GM19239 (cell line): ENCODE results near the gene PGM1.
A peak's percentile ranks its signal among the peaks of the same experiment; 100 is the strongest.

ENCODE experiments used
- DNase-seq: peaks from one replicate; pipeline ENCODE4 v3.0.0; 2011; ENCODE audit warnings: low spot score; ENCODE audit not compliant: insufficient read length
- FAIRE-seq: peaks from 2 replicates; lab custom pipeline; 2011; peaks lifted over from hg19 to GRCh38; lab: Jason Lieb, UNC

PGM1 gene

DNA sequence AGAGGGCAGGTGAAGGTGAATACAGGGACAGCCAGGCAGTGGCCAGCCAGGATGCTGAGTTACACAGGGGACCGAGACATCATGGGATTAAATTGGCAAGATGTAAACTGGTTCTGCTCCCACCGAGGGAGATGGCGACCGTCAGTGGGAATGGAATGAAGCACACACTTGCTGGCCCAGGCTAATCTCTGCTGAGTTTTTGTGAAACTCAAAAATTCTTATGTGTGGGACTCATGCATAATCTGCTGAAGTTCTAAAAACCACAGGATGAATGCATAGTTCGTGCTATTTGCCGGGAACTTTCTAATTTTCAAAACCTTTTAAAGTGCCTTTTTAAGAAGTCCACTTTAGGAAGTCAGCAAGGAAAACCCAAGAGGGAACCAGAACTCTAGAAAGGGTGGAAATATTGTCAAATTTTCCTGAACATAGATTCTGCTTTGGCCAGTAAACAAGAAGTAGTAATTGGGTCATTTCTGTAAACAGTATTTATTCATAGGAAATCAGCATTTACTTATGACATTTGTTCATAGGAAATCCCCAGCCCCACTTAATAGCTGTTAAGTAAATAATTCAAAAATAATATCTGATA, 95.2 kb downstream of the PGM1 start:
- no peak for FAIRE-seq
- no peak for DNase-seq

DNA sequence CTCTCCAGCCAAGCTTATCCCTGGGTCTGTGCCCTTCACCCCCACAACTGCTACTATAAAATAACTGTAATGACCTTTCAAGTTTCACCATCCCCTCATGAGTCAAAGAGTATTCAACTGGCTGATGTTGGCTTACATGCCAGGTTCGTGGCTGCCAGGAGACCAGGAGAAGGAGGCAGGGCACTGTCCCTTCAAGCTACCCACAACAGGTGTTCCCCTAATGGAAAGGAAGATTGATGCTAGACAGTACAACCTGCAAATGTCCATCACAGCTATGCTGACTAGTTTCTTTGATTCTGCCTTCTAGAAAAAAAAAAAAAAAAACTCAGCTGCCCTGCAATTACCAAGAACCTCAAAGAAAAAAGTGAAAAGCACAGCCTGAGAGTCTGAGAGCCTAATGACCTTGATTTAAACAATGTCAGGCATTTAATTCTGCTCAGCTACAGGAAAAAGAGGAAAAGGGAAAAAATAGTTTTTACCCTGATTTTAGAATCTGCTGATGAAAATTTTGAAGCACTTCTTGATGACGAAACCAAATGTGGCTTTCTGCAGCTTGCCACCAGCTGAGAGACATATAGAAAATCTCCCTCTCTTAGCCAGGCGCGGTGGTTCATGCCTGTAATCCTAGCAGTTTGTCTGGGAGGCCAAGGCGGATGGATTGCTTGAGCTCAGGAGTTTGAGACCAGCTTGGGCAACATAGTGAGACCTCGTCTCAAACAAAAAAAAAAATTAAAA, 97.9 kb downstream of the PGM1 start:
- no peak for FAIRE-seq
- DNase-seq = no peak

DNA sequence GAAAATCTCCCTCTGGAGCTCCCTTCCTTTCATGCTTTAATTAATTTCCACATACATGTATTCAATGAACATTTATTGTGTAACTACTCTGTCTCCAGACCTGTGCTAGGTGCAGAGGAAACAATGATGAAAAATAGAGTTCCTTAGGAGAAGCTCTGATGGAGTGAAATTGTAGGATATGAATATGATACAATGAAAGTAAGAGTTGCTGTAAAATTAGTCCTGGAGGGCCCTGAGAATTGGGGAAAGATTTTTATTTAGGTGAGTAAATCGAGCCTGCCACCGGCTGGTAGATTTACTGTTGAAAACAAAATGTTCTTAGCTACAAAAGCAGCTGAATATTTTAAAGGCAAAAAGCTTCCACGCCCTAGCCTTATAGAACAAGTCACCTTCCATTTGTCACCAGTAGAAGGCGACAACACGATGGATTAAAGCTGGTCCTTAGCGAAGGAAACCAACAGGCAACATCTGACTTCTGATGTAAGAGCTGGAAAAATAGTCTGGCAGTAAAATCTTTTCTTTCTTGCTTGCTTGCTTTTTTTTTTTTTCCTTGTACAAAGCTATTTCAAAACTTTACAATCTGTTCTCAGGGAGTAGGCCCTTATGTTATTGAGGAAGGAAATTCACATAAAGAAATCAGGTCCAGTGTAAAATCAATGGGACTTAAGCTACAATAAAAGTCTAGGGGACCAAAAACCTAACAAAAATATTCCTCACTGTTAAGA, 98.7 kb downstream of the PGM1 start:
- DNase-seq (peak; percentile 39), FAIRE-seq (peak; percentile 73)

DNA sequence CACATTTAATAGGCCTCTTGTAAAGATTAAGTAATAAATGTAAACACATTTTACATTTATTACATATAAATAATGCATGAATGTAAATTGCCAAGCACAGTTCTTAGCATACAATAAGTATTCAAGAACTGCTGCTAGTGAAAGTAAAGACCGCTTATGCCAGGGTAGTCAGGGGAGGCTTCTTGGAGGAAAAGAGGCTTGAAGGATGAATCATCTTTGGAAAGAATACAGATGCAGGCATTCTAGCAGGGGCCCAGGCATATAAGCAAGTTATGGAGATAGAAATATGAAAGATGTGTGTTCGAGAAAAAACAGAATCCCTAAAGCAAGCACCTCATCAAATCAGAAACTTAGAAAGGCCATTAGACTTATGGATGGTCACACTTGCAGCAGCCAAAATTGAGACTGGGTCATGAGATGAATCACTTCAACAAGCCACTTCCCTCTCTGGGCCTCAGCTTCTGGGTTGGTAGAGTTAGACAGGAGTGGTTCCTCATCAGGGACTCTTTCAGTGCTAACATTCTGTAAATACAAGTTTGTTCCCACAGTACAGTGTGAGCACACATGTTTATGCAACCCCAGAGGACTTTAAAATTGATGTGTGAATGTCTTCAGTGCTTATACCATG, 100.8 kb downstream of the PGM1 start:
- no peak for DNase-seq
- no peak for FAIRE-seq

DNA sequence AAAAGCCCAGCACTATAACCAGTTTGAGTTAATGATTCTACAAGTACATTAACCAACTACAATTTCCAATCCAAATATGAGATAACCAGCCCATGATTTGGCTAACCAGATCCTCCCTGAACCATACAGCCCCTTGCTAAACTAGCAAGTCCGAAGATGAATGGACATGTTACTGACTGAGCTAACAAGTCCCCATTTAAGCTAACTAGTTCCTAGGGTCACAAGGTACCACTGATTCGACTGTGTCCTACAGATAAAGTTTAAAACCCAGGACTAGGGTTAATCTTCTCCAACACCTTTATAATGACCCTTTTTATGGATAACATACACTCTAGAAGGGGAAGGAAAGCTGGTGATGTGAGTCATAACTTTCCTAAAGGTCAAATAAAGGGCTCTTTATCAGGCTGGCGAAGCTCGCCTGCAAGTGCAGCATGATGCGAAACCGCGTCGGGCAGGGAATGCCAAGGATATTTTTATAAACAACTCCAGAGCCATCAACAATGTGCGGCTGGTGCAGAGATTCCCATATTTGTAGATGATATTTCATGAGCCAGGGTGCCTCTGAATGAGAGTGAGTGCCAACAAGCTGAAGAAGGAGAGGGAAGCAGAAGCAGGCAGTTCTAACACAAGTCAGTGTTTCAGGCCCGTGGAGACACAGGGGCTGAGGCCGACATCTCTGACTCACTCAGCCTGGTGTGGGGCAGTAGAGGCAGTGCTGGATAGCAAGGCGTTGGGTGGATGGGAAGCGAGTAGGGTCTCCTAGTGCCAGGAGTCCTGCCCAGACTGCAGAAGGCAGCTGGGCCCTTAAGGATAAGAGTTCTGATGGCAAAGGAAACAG, 105.0 kb downstream of the PGM1 start:
- no peak for FAIRE-seq
- DNase-seq = no peak

DNA sequence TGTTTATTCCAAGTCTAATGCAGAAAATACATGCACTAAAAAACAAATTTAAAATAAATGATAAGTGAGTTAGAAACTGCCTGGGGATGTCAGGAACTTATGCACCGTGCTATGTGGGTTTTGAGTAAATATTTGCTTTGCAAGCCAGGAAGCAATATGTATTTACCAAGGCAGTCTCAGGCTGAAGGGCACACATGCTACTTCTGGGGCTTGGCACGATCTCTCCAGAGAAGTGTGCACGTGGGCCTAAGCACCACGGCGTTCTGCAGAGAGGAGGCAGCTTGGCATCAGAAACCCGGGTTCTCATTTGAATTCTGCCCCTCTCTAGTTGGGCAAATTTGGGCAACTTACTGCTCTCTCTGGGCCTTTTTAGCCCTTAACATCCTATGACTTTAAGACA, 108.0 kb downstream of the PGM1 start:
- DNase-seq (no peak), FAIRE-seq (no peak)

DNA sequence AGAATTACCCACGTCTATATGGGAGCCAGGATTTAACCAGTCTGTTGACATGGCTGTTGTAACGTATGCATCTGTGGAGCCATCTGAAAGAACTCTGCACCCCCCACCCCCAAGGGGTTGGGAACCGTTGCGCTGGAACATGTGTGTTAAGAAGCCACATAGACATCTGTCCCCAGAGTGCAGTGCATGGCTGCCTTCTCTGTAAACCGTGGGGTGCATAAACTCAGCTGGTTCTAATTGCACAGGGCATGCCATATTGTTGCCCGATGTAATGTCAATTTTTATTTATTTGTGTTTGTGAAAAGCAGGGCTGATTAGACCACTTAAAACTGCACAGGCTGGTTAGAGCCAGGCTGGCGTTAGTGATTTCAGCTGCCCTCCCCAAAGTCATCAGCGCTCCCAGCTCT, 110.5 kb downstream of the PGM1 start:
- FAIRE-seq (no peak), DNase-seq (no peak)

DNA sequence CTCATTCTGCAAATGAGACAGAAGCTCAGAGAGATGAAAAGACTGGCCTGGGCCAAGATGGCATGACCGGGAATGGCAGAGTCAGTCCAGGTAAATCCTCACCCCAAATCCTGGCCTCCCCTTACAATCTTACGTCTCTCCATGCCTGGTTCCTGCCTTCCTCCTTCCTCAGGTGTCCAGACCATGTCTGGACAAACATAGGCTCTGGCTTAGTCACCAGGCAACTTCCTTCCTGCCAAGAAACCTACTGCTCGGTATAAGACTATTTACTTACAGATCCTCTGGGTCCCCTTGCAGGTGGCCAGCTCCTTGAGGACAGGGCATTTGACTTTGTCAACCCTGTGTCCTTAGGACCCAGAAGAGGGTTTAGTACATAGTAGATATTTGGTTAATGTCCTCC, 111.2 kb downstream of the PGM1 start:
- FAIRE-seq (no peak), DNase-seq (no peak)

DNA sequence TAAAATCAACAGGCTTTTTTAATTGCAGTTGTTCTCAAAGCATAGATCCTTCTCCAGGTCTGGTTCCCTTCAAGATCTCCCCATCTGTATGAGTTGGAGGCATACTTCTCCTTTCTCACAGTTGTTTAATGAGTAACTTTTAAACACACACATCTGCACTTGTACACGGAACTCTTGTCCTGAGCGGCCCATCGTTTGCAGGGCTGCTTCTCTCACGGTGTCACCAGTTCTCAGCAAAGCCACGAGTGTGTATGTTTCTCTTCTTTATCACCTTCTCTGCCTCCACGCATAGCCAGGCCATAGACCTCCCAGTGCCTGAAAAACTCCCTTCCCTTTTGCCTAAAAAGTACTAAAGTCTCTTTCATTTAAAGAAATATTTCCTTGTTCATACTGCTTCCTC, 111.9 kb downstream of the PGM1 start:
- DNase-seq (peak; percentile 20), FAIRE-seq (peak; percentile 80)

DNA sequence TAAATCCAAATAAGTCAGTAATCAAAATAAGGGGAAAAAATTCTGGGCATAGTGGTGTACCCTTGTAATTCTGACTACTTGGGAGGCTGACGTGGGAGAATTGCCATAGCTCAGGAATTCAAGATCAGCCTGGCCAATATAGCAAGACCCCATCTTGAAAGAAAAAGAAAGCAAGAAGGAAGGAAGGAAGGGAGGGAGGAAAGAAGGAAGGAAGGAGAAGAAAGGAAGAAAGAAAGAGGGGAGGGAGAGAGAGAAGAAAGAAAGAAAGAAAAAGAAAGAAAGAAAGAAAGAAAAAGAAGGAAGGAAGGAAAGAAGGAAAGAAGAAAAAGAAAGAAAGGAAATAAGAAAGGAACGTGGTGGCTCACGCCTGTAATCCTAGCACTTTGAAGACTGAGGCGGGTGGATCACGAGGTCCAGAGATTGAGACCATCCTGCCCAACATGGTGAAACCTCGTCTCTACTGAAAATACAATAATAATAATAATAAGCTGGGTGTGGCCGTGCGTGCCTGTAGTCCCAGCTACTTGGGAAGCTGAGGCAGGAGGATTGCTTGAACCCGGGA, 116.1 kb downstream of the PGM1 start:
- DNase-seq = no peak
- no peak for FAIRE-seq
